ENCODE results near the gene SLC46A1.

GRCh38 chr17:28346199-28346580 is 59.8 kb downstream of the SLC46A1 start:
- TF ChIP-seq USF2 (IDR thresholded peaks at IDR 0.05; ENCODE audit: low read length) (no peak), POLR2A (IDR thresholded peaks at IDR 0.05; ENCODE audit: control extremely low read depth in 1 of 2, low read depth in 2 of 2, low read length in 2 of 2) (no peak), CEBPB (IDR thresholded peaks at IDR 0.05; ENCODE audit: low read depth, low read length) (no peak), YY1 (IDR thresholded peaks at IDR 0.05; ENCODE audit: low read depth, low read length) (no peak), CTCF (IDR thresholded peaks at IDR 0.05; ENCODE audit: control extremely low read depth in 1 of 3, insufficient read depth in 1 of 3, low read depth in 1 of 3, low read length in 3 of 3) (no peak), ATF2 (IDR thresholded peaks at IDR 0.05; ENCODE audit: low read length) (no peak), RNF2 (IDR thresholded peaks at IDR 0.05; ENCODE audit: borderline replicate concordance, low read depth, low read length, missing control alignments, poor library complexity, severe bottlenecking) (no peak), SIN3A (conservative IDR thresholded peaks at IDR 0.05 in 1 of 2, IDR thresholded peaks at IDR 0.05 in 1 of 2; ENCODE audit: low read depth in 1 of 2, low read length in 2 of 2) (no peak), EGR1 (IDR thresholded peaks at IDR 0.05; ENCODE audit: borderline replicate concordance, low read depth, low read length) (no peak)
